Activated CD8-positive, alpha-beta memory T cell treated with anti-CD3 and anti-CD28 coated beads, Interleukin-2, amount 50 U/mL, for 24 hours (primary cell): ENCODE data around the gene C1RL.
"Not testable (repeated sequence)": the region's sequence is repeated elsewhere in the genome, so short reads cannot be mapped to it uniquely, and the experiment has no call there.

Experiments
- DNase-seq: peaks from one replicate; pipeline ENCODE4 v3.0.0-alpha.2; 2020; ENCODE audit errors: extremely low read depth

The C1RL gene

DNA sequence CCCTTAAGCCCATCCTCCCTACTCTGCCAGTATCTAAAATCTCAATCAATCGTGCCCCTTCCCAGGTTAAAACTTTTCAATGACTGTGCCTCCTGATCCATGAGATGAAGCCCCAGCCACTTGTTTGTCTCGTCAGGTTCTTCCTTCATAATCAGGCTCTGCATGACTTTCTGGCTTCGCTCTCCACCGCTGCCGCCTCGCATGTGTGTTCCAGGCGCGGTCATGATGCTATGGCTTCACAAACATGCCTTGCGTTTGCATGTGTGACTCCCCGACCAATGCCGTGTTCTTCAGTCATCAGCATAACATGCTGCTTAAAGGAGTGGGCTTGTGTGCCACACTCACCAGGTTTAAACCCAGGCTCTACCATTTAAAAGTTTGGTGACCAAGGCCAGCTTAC lies 5.0 kb upstream of the C1RL start:
- no peak for DNase-seq

DNA sequence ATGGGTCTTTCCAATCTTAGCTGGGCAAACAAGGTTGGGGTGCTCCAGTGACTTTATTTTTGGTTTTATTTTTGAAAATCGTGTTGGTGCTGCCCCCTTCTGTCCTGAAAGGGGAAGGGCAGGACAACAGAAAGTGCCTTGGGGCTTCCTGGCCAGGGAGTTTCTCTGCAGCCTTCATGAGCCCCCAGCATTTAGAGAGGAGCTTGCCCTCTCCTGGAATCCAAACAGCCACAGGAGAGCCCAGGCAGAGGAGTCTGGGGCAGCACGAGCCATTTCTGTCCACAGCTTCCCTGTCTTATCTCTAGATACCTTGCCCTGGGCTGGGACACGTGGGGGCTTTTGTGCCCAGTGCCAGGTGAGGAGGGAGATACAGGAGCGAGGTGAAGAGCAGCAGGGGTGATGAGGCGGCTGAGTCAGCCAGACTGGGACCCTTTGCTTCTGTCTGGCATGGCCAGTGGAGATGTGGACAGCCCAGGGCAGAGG lies 4.4 kb upstream of the C1RL start:
- DNase-seq: no peak

DNA sequence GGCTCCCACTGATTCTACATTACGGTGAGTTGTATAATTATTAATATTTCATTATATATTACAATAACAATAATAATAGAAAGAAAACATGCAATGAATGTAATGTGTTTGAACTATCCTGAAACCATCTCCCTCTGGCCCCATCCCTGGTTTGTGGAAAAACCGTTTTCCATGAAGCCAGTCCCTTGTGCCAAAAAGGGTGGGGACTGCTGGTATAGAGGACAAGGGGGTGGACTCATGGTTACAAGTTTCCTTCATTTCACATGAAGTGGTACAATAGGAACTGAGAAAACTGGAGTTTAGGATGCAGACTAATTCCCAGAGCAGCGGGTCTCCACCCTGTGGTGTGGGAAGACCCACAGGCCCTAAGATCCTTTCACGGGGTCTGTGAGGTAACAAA lies 3.0 kb upstream of the C1RL start:
- DNase-seq: no peak

DNA sequence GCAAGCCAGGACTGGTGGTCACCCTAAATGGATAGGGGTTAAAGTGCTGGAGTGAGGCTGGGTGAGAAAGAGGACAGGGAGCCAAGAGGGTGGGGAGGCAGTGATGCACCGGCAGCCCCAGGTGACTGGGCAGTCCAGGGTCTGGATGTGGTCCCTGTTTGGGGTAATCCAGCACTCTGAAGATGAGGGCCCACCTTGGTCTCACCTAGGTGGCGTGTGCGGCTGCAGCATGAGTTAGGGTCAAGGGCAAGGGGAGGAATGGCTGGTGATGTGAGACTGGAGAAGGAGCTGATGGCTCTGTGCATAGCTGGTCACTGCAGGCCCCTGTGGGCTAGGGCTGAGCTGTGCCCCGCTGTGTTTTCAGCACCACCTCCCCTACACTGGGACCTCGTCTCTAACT lies 1.6 kb upstream of the C1RL start:
- DNase-seq: no peak

DNA sequence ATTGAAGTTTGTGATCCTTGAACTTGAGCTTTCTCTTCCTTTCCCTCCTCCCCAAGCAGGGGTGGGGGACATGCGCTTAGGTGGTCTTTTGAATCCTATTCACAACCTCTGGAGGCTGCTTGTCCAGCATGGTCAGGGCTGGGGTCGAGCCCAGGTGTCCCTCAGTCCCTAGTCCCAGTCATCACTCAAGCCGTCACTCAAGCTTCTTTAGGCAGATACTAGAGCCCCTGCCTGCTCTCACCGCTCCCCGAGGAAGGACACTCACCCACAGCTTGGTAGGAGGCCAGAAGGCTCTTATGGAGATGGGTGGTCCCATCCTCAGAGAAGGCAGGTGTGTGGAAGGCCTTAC lies 532 bp upstream of the C1RL start:
- DNase-seq: no peak

DNA sequence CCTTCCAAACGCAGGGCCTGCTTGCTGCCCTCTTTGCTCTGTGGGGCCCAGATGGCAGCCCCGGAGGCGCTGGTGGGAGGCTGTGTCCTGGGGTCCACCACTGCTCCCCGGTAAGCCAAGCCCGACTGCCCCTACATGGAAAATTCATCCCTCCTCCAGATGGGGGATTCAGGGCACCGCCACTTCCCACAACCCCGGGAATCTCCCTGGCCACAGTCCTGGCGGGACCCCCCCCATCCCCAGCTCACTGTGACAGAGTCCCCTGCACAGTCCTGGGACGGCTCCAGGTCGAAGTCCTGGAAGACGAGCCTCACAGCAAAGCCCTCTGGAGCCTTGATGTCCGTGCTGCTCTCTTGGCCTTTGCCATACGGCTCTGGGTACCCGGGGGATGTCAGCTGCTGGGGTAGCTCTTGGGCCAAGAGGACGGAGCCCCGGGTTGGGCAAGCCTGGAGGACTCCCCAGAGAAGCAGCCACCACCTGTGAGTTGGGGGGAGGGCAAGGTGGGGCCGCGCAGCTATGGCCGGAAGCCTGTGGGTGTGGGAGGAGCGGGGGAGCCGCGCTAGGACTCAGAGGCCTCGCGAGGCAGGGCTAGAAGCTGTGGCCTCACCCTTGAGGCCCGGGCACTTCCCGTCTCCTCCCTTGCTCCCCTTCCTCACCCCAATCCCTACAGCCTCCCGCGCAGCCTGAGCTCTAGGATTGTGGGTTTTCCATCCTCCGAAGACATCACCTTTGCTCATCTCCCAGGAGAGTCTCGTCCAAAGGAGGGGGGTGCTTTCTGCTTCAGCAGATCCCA lies 815 bp downstream of the C1RL start:
- peak; percentile 47 for DNase-seq

DNA sequence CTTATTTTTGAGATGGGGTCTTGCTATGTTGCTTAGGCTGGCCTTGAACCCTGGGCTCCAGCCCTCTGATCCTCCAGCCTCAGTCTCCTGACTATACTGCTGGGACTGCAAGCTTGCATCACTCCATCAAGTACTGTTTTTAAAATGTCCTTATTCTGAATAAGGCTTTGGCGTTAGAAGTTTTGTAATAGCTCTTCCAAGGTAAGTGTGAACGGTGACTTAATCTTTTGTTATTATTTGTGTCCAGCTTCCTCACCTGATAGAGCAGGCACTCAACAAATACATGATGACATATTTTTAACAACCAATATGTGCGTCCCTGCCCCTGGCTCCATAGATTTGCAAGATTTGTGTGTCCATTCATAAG lies 1.4 kb downstream of the C1RL start:
- DNase-seq: no peak

DNA sequence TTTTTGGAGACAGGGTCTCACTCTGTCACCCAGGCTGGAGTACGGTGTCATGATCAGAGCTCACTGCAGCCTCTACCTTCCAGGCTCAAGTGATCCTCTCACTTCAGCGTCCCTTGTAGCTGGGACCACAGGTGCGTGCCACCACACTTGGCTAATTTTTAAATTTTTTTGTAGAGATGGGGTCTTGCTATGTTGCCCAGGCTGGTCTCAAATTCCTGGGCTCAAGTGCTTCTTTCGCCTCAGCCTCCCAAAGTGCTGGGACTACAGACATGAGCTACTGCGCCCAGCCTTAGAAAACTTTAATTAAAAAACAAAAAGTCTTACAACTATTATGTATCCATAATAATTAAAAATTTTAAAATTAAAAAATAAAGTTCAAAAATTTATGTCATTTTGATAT lies 1.8 kb downstream of the C1RL start:
- DNase-seq: not testable (repeated sequence)

DNA sequence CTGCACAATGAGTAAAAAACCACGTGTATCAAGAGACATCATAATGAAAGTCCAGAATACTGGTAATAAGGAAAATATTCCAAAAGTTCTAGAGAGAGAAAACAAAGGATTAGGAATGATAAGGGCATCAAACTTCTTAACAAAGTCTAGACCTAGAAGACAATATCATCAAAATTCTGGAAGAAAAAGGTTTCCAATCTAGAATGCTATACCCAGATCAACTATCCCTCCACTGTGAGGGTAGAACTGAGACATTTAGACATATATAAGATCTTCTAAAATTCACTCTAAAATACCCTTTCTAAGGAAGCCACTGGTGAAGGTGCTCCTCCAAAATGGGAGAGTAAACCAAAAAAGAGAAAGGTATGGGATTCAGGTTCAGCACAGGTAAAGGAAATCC lies 2.9 kb downstream of the C1RL start:
- no peak for DNase-seq

DNA sequence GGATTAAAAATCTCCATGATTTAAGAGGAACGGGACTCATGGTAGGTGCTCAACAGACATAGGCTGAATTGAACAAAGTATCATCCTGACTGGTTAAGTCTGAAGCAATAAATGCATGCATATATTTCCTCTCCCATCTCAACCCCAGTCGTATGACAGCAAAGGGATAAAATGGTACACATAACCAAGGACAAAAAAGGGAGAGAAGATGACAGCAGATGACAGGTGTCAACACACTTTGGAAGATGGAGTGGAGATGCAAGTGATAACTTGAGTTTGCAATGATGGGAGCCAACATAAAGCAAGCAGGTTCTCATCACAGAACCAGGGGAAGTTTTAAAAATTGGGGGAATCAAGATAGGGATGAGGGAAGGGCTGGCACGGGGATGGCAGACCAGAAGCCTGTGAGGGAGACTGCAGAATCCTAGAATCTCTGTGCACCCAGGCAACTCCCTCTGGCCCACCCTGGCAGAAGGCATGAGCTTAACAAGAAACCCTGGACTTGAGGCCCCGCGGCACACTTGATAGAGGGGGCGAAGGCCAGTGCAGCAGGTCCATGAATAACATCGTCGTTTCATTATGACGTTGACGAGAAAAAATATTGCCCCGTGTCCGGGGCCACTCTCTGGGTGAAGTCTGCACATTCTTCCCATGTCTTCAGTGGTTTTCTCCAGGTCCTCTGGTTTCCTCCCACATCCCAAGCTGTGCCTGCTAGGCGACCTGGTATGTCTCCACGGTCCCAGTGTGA lies 5.0 kb downstream of the C1RL start:
- no peak for DNase-seq

DNA sequence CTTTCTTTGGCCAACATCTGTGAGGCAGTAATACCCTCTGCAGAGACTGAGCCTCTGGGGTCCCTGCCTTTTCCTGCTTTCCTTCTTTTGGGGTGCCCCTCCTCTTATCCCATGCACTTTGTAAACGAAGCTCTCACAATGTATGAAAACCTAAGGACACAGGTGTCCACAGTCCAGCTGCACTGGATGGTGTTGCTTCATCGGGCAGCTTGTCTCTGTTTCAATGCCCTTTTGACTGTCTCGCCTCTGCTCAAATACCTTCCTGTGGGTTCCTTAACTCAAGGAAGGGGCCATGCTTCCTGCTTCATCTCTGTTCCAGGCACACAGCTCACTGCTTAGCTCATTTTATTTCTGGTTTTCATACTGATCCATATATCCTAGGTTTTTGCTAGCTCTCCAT lies 6.4 kb downstream of the C1RL start:
- DNase-seq: no peak

DNA sequence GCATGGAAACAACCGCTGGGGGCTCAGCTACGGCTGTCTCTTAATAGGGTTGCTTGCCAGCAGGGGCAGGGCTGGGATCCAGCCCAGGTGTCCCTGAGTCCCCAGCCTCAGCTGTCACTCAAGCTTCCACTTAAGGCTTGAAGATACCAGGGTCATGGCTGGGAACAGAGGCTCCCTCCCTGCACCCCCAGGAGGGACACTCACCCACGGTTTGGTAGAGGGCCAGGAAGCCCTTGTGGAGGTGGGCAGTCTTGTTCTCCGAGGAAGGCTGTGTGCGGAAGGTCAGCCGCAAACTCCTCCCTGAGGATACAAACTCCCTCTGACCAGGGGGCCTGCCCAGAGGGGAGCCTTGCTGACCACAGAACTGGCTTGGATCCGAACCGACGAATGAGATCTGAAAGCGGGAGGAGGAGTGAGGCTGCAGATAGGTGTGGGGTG lies 7.3 kb downstream of the C1RL start:
- no peak for DNase-seq

DNA sequence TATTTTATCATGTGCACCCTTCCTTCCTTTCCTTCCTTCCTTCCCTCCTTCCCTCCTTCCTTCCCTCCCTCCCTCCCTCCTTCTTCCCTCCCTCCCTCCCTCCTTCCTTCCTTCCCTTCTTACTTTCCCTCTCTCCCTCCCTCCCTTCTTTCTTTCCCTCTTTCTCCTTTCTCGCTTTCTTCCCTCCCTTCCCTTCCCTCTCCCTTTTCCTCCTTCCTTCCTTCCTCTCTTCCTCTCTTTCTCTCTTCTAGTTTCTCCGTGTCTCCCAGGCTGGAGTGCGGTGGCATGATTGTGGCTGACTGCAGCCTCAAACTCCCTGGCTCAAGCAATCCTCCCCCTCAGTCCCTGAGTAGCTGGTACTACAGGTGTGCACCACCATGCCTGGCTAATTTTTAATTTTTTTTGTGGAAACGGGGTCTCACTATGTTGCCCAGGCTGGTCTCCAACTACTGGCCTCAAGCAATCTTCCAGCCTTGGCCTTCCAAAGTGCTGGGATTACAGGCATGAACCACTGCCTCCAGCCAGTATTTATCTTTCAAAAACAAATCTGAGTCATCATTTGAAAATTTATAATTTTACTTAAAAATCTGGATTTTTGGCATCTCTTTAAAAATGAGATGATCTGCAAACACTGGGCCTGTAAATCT lies 7.8 kb downstream of the C1RL start:
- DNase-seq: no peak

DNA sequence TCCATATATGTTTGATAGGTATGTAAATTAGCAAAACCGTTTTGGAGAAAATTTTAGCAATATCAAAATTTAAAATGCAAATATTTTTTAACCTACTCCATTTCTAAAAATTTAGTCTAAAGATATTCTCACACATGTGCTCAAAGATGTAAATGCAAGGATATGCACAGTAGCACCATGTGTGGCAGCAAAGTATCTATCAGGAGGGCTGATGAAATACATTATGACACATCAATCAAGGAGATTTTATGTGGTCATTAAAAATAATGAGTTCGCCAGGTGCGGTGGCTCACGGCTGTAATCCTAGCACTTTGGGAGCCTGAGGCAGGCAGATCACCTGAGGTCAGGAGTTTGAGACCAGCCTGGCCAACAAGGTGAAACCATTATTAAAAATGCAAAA lies 8.8 kb downstream of the C1RL start:
- DNase-seq: no peak

DNA sequence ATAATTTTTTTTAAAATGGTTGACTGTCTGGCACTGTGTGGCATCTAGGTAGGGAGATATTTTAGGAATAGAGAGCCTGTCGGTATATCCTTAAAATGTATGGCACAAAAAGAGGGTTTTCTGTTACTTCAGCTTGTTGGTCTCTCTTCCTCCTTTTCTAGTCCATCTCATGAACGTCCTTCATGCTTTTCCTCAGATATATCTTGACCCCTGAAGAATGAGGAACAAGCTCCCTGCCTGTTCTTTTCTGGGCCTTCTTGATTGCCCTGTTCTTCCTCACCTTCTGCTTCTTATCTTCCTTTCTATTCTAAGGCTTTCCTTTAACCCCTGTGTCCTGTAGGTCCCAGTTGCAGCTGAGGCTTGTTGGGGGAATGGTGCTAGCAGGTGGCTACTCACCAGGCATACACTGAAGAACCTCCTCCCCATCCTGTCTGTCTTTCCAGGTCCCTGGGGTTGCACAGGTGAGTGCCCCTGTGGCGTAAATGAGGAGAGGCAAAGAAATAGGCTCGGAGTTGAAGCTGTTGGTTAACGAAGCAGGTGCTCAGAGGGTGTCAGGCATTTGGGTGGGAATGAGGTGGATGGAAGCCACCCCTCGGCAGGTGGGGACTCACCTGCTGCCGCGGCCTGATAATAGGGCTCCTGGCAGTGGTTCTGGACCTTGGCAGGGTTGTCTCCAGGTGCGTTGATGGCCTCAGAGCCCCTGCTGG lies 9.6 kb downstream of the C1RL start:
- DNase-seq: no peak

DNA sequence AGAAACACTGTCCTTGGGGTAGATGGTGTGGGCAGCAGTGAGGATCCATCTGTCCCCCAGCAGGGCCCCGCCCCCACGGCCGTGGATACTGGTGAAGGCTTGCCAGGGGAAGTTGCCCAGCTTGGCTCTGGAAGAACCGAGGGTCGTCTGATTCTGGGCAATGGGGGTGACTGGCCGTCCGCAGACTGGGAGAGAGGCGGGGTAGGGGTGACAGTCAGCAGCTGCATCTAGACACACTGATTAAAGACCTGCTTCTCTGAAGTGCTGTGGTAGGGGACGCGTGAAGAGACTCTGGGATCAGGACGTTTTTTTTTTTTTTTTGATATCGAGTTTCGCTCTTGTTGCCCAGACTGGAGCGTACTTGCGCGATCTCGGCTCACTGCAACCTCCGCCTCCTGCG lies 12.0 kb downstream of the C1RL start:
- no peak for DNase-seq

DNA sequence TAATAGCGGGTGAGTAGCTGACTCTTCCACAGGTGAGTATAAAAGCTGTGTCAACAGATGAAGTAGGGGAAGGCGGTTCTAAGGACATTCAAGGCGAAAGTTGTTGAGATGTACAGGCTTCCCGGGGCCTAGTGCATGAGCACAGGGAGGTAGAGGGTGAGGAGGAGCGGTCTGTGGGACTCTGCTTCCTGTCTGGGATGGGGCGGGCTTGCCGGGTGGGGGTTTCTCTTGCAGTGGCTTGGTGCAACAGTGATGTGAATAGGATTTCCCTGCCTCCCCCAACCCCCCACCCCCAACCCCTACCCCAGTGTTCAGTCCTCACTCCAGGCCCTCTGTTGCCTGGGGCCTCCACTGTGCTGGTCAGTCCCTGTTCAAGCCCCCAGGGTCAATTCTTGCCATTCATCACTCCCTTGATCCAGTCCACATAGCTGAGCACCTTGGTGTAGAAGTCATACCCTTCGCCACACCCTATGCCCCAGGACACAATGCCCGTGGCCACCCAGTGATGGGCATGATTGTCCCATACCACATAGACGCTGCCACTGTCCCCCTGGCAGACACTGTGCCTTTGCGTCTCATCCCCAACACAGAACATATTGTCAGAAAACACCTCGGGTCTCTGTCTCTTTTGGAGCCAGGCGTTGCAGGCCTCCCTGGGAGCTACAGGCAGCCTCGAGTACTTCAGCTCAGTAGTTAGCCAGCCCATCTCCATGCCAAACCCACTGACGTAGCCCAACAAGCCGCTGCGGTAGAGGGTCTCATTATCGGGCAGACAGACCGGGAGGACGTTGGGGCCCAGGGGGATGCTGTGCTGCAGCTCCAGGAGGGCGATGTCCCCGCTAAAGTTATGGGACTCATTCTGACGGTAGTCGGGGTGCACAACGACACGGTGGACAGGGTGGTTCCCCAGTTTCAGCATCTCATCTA lies 12.7 kb downstream of the C1RL start:
- no peak for DNase-seq

DNA sequence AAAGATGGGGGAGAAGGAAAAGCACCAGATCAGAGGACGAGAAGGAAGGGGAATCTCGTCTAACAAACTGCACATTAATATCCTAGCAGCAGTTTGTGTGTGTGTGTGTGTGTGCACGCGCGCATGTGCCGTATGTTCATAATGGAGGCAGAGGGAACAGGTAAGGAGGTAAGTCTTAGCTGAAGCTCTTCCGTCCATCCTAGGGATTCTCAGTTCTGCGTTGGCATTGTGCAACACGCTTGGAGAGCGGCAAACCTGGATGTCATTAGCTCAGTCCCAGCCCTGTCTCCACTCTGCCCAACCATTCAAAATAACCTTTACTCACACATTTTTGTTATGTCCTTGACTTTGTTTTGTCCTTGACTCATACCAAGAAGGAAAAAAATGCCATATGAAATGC lies 15.1 kb downstream of the C1RL start:
- no peak for DNase-seq

DNA sequence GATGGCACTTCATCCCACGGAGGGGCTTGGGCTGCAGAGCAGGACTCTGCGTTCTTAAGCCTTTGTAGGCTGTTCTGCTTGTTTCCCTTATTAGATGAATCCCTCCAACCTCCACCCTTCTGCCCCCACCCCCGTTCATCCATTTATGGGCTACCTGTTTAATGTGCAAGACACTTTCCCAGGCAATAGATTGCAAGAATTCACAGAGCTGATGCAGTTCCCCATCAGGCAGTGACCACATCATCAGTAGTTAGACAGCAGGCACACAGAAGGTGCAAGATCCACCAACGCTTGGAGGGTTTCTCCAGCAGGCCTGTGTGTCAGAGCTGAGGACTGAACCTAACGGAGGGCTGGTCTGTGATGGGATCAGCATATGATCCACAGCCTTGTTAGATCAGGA lies 15.5 kb downstream of the C1RL start:
- no peak for DNase-seq

DNA sequence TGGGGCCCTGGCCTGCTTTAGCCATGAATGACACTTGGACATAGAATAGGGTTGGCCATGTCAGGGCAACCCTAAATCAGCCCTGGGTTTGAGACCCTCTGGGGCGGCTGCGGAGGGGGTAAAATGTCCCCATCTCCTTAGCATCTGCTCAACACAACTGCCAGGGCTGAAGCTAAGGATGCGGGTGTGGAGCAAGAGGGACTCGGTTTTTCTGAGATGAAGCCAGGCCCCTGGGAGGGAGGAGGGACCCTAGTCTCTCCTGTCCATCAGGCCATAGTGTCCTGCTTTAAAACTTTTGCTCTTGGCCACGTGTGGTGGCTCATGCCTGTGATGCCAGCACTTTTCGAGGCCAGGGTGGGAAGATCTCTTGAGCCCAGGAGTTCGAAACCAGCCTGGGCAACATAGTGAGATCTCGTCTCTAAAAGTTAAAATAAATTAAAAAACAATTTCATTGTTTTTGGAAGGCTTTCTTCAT lies 16.0 kb downstream of the C1RL start:
- DNase-seq: no peak
